HG03469 (cell line): ENCODE measurements around the gene PABPN1L.

ENCODE experiments used
- ATAC-seq: cut with Tn5 transposase; IDR thresholded peaks from one replicate; pipeline ENCODE4 v1.9.1; 2021; ENCODE audit warnings: mild to moderate bottlenecking, moderate library complexity, moderate number of reproducible peaks; ENCODE audit not compliant: unreplicated experiment

The PABPN1L gene

GRCh38 chr16:88884569-88885271, 18.3 kb upstream of the PABPN1L start:
- ATAC-seq, result no peak

- no peak for ATAC-seq
Measured at GRCh38 chr16:88883946-88884345, 17.5 kb upstream of the PABPN1L start.

- no peak for ATAC-seq
Measured at GRCh38 chr16:88883117-88883895, 16.8 kb upstream of the PABPN1L start.

GRCh38 chr16:88882358-88883030, 16.0 kb upstream of the PABPN1L start:
- ATAC-seq, result no peak

GRCh38 chr16:88881675-88882357, 15.4 kb upstream of the PABPN1L start:
- ATAC-seq, result no peak

- ATAC-seq, result no peak
Measured at GRCh38 chr16:88881007-88881615, 14.7 kb upstream of the PABPN1L start.

GRCh38 chr16:88880226-88881006, 14.0 kb upstream of the PABPN1L start:
- no peak for ATAC-seq

GRCh38 chr16:88879788-88880055, 13.3 kb upstream of the PABPN1L start:
- no peak for ATAC-seq

GRCh38 chr16:88878967-88879787, 12.7 kb upstream of the PABPN1L start:
- ATAC-seq, result no peak

- no peak for ATAC-seq
Measured at GRCh38 chr16:88878356-88878755, 11.9 kb upstream of the PABPN1L start.

GRCh38 chr16:88877564-88878289, 11.3 kb upstream of the PABPN1L start:
- ATAC-seq, result no peak

- ATAC-seq, result no peak
Measured at GRCh38 chr16:88876942-88877526, 10.6 kb upstream of the PABPN1L start.

- ATAC-seq, result no peak
Measured at GRCh38 chr16:88875703-88876234, 9.3 kb upstream of the PABPN1L start.

- ATAC-seq, result no peak
Measured at GRCh38 chr16:88874938-88875599, 8.6 kb upstream of the PABPN1L start.

GRCh38 chr16:88872650-88873331, 6.3 kb upstream of the PABPN1L start:
- no peak for ATAC-seq

- ATAC-seq, result no peak
Measured at GRCh38 chr16:88871730-88872416, 5.4 kb upstream of the PABPN1L start.

- no peak for ATAC-seq
Measured at GRCh38 chr16:88871349-88871702, 4.9 kb upstream of the PABPN1L start.
